HG02852 (cell line): ENCODE data around the gene RBMX.
"Not testable (repeated sequence)": the region's sequence is repeated elsewhere in the genome, so short reads cannot be mapped to it uniquely, and the experiment has no call there.

Experiments
- ATAC-seq: cut with Tn5 transposase; IDR thresholded peaks from one replicate; pipeline ENCODE4 v1.9.1; 2021; ENCODE audit warnings: mild to moderate bottlenecking, moderate library complexity; ENCODE audit not compliant: unreplicated experiment

Gene RBMX

DNA sequence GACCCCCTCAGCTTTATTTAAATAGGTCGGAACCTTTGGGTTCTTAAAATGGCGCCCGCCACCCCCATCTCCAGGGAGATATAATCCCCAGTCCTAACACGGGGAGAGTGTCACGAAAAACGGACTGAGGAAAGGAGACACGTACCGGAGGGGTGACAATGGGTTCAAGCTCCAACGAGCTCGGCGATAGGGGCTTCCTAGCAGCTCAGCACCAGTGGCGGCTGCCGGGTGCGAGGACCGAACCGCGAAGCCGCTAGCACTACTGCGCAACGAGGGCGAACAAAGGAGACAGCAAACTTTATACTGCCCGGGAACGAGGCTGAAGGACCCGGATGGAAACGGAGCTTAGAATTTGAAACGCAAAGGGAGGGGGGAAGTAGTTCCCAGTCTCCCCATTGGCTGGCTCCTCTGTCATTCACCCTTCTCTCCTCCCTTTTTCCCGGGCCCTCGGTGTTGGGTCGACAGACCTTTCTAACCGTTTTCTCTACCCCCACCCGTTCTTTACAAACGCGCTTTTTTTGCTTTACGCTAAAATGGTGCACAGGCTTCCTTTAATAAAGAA lies at the start of gene RBMX:
TSS of gene RBMX (minus strand) at position 274 of the 562 bp plus-strand sequence. CDS start 1,298 bp downstream, outside the sequence.
- peak; percentile 92 for ATAC-seq

DNA sequence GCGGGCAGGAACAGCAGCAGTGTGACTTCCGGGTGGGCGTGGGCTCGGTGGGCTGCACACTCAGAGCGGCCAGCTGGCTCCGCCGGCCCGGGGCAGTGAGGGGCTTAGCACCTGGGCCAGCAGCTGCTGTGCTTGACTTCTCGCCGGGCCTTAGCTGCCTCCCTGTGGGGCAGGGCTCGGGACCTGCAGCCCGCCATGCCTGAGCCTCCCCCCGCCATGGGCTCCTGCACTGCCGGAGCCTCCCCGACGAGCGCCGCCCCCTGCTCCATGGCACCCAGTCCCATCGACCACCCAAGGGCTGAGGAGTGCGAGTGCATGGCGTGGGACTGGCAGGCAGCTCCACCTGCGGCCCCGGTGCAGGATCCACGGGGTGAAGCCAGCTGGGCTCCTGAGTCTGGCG lies 40.9 kb upstream of the RBMX start:
- not testable (repeated sequence) for ATAC-seq

DNA sequence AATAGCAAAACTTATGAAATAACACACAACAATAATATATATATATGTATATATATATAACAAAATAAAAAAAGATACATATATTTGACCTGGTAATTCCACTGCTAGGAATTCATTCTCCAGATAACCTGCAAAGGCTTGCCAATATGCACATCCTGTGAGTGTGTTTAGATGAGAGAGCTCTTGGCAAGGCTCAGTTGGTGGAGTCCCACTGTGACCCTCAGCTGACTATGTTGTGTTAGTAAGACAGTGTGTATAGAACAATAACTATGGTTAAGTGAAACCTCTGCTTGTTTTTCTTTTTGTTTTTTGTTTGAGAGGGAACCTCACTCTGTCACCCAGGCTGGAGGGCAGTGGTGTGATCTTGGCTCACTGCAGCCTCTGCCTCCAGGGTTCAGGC lies 39.5 kb upstream of the RBMX start:
- no peak for ATAC-seq

DNA sequence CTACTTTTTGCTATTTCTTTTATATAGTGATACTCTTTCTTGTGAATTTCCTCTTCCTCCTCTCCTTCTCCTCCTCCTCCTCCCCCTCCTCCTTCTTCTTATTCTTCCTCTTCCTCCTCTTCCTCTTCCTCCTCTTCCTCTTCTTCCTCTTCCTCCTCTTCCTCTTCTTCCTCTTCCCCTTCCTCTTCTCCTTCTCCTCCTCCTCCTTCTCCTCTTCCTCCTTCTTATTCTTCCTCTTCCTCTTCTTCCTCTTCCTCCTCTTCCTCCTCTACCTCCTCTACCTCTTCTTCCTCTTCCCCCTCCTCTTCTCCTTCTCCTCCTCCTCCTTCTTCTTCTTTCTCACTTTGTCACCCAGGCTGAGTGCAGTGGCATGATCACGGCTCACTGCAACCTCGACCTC lies 36.3 kb upstream of the RBMX start:
- ATAC-seq, result no peak

DNA sequence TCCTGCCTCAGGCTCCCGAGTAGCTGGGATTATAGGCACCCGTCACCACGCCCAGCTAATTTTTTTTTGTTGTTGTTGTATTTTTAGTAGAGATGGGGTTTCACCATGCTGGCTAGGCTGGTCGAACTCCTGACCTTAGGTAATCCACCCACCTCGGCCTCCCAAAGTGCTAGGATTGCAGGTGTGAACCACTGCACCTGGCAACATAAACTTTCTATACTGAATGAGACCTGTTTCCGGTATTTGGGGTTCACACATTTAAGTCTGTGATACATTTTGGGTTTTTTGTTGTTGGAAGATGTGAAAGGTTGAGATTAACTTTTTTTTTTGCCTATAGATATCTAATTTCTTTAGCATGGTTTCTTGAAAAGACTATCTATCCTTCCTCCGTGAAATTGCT lies 31.1 kb upstream of the RBMX start:
- ATAC-seq, result not testable (repeated sequence)

DNA sequence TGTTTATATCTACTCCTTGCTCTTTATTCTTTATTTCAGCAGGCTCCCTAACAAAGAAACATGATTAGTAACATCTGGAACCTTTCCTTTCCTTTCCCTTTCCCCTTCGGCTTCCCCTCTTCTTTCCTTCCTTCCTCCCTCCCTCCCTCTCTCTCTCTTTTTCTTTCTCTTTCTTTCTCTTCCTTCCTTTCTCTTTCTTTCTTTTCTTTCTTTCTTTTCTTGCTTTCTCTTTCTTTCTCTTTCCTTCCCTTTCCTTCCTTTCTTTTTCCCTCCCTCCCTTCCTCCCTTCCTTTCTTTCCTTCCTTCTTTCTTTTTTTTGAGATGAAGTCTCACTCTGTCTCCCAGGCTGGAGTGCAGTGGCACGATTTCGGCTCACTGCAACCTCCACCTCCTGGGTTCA lies 30.7 kb upstream of the RBMX start:
- no peak for ATAC-seq

DNA sequence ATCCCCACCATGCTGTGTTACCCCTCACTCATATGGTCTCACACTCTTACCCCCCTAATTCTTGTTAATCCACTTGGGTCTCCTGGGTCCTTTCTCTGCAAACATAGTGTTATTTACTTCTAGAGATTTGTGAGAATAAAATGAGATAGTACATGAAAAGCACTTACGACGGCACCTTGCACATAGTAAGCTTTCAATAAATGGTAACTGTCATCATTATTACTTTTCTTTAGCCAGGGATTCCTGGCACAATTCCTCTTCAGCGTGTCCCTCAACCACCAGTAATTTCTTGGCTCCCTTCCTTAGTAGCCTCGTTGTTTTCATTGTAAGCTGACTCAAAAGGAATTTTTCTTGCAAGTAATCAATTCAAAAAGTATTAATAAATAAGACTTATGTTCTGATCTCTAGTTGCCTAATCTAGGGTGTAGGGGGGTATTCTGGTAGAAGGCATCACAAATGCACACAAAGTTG lies 30.1 kb upstream of the RBMX start:
- ATAC-seq, result no peak

DNA sequence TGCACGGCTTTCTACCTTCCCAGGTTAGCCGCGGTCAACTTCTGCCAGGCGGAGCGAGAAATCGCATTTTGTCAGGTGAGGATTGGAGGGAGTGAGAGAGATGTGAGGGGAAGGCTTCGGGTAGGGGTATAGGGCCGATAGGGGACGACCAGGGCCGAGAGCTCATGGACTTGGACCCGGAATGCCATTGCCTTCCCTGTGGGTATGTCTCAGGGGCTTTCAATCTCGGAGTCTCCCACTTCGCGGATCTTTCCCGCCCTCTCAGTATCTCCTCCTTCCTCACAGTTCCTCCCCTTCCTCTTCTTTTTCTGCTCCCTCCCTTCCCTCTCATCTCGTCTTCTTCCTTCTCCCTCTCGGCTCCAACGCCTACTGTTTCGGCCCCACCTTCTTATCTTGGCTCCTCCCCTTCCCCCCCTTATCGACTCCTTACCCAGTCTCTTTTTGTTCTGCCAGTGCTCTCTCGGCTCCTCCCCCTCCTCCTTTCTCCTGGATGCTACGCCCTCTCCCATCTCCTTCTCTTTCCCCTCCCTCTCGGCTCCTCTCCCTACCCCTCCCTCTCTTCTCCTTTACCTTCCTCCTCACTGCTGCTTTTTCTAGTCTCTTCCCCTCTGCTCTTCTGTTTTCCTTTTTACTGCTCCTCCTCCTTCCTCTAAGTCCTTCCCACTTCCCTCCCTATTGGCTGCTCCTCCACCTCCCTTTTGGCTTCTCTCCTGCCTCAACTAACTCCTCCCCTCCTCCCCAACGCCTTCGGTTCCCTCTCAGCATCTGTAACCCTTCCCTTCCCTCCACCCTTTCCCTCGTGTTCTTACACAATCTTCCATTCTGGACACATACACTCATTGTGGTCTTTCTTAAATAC lies 29.4 kb upstream of the RBMX start:
- peak; percentile 64 for ATAC-seq

DNA sequence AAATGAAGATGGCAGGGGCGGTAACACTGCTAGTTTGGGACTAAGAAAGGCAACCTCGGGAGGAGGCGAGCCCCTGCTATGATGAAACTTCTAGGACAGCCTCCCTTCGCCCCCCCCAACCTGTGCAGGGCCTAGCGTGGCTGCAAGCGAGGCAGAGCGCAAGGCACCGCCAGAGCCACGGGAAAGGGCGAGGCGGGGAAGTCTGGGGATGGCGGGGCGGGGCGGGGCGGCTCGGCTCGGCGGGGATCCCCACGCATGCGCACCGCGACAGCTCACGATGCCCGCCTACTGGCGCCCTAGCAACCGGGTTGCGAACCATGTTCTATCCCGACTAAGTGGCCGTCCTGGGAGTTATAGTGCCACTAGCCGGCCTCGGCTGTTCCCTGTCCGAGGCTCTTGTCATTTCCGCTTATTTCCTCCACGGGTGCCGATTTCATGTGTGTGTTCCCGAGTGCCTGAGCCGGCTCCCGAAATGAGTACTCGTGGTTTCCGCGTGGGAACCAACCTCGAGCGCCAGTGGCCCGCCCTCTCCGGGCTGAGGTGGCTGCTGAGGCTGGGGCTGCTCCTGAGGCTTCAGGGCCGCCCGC lies 28.7 kb upstream of the RBMX start:
- peak; percentile 67 for ATAC-seq

DNA sequence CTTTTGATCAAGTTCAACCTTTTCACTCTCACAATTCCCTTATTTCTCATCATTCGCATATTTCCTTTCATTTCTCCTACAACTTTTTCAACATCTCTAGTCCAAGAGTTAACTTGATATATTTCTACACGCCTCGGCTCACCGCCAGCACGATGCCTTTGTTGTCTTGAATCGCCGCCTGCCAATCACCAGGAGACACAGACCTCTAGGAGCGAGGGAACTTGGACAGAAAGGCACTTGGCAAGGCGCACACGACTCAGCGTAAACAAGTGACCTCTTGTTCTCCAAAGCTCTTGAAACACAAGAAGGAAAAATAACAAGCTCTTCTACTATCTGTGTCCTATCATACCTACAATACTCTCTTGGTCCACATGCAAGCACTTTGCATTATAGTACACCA lies 27.1 kb upstream of the RBMX start:
- ATAC-seq, result no peak

DNA sequence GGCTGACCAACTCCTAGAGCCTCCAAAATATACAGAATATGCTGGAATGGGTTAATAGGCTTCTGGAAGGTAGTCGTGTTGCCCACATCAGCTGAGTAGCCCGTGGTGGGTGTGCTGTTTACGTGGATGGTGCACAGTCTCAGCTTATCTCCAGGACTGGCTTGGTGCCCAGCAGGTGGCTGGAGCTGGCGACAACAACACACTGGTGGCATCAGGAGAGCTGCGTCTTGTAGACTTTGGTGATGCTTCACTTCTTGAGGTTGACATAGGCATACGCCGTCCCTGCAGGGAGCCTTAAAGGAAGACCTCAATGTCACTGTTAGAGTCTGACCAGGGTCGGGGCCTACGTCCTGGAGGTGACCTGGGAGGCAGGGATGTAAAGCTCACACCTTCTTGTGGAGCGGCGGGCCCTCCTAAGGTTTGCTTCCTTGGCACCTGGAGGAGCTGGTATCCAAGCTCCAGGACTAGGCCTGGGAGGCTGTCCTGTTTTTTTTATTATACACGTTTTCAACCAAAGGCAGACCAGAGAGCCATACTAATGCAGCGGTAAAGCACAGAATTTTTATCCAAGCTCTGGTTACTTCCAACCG lies 26.5 kb upstream of the RBMX start:
- ATAC-seq, result no peak

DNA sequence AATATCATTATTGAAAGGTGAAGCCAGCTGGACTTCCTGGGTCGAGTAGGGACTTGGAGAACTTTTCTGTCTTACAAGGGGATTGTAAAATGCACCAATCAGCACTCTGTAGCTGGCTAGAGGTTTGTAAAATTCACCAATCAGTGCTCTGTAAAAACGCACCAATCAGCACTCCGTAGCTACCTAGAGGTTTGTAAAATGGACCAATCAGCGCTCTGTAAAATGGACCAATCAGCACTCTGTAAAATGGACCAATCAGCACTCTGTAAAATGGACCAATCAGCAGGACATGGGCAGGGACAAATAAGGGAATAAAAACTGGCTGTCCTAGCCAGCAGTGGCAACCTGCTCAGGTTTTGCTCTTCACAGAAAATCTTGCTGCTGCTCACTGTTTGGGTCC lies 23.5 kb upstream of the RBMX start:
- ATAC-seq, result not testable (repeated sequence)

DNA sequence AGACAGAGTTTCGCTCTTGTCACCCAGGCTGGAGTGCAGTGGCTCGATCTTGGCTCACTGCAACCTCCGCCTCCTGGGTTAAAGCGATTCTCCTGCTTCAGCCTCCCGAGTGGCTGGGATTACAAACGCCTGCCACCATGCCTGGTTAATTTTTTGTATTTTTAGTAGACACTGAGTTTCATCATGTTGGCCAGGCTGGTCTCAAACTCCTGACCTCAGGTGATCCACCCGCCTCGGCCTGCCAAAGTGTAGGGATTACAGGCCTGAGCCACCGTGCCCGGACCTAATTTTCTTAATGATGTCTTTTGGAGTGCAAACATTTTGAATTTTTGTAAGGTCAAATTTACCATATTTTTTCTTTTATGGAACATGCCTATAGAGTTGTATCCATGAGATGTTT lies 19.5 kb upstream of the RBMX start:
- not testable (repeated sequence) for ATAC-seq

DNA sequence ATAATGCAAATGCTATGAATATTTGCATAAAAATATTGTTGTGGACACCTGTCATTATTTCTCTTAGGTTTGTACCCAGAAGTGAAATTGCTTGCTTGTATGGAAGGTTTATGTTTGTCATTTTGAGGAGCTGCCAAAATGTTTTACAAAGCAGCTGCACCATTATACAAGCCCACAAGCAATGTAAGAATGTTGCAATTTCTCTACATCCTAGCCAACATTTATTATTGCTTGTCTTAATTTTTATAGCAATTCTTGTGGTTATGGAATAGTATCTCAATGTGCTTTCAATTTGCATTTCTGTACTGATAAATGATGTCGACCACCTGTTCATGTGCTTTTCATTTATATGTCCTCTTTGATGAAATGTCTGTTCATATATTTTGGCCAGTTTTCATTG lies 18.7 kb upstream of the RBMX start:
- no peak for ATAC-seq

DNA sequence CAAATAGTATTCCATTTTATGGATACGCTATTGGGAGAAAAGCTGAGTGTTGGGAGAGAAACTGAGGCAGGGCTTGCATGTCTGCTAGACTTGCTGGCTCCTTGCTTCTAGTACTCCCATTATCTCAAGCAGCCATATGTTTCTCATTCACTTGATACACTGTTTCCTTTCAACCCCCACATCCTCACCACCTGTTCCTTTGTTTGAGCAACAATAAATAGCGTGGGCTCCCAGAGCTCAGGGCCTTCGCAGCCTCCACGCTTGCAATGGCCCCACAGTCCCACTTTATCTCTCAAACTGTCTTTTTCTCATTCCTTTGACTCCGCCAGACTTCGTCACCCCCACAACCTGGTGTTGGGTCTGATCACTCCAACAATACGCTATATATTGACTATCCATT lies 18.2 kb upstream of the RBMX start:
- not testable (repeated sequence) for ATAC-seq

DNA sequence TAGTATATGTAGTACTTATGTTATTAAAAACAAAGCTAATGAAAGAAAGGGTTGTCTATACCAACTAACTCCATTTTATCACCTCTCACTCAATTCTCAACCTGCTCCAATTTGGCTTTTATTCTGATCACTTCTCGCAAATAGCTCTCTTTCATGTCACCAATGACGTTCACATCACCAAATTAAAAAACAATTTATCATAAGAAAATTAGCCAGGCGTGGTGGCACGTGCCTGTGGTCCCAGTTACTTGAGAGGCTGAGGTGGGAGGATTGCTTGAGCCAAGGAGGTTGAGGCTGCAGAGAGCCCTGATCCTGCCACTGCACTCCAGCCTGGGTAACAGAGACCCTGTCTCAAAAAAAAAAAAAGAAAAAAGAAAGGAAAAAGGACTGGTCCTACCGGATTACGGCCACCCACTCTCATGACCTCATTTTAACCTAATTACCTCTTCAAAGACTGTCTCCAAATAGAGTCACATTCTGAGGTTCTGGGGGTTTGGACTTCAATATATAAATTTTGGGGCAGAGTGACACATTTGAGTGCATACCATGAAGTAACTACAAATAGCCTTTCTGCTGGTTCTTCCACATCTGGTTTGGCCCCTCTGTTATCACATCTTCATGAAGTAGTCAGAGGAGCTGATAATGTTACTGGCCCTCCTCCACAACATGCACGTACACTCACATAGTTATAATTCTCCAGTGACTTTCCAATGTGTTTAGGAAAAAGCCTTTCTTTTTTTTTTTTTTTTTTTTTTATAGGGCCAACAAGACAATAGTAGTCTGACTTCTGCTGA lies 15.8 kb upstream of the RBMX start:
- ATAC-seq, result no peak

DNA sequence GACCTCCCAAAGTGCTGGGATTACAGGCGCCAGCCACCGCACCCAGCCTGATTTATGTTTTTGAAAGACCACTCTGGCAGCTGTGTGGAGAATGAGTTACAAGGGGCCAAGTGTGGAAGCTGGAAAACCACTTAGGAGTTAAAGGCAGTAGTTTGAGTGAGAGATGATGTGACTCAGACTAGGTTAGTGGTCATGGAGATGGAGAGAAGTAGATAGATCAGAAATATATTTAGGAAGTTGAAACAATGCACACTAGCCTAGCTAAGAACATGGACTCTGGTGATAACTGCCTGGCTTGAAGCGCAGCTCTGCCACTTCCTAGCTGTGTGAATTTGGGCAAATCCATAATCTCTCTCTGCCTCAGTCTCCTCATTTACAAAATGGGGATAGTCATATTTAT lies 11.9 kb upstream of the RBMX start:
- ATAC-seq, result no peak

DNA sequence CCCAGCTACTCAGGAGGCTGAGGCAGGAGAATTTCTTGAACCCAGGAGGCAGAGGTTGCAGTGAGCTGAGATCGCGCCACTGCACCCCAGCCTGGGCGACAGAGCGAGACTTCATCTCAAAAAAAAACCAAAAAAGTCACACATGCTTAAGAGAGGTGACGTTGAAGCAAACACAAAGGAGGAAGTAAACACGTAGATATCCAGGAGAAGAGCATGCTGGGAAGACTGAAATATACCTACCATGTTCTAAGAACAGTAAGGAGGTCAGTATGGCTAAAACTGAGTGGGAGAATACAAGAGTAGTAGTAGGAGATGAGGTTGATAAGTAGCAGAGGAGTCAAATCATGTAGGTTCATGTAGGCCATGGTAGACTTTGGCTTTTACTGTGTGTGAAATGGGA lies 10.1 kb upstream of the RBMX start:
- ATAC-seq, result not testable (repeated sequence)

DNA sequence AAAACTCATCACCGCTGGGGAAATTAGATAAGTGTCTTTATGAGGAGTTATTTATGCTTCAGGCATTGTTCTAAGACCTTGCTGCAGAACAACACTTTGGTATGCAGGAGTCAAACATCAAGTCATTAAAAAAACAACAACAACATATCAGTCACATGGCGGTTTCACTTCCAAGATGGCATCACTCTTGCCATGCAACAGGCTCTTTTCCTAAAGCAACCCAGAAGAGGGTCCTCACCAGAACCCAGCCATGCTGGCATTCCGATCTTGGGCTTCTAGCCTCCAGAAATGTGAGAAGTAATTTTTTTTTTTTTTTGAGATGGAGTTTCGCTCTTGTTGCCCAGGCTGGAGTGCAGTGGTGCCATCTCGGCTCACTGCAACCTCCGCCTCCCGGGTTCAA lies 8.7 kb upstream of the RBMX start:
- no peak for ATAC-seq

DNA sequence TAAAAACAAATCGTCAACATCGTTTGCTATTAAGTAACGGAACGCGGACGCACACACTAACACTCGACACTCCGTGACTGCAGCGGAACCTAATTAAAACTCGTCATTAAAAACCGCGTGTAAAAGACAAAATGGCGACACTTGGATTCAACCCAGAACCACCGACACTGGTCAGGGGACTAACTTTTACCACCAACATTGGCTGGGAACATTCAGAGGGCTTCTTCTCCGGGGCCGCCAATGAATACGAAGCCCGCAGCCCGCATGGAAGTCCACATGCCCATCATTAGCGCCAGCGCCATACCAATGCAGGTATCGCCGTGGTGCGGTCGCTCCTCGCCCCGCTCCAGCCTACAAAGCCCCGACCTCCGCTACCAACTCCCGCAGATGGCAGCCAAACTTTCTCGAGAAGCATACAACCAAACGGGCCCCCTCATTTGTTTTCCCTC lies 498 bp downstream of the RBMX start:
- peak; percentile 27 for ATAC-seq
